Measurements from ENCODE around the gene ETNK2. TPM values are rescaled to one million over a fixed set of nuclear protein-coding genes. Genes with fewer than 3 reads are reported as not detected.

Gene ETNK2
- total RNA-seq, 2 experiments from 2014 or later = 1.9 TPM; not detected in 1

GRCh38 chr1:204107892-204108291, 44.0 kb downstream of the ETNK2 start:
- no peaks in the 10 kb centered on the region for H3K9me3 ChIP-seq (ENCODE audit: low read length)
- no peak for TF ChIP-seq EZH2phosphoT487 (IDR thresholded peaks at IDR 0.05; ENCODE audit: borderline replicate concordance, low read depth, low read length)
- no peak for TF ChIP-seq CTCF (conservative IDR thresholded peaks at IDR 0.05; ENCODE audit: low read length)
- H3K79me2 ChIP-seq (ENCODE audit: insufficient read depth, low read depth, low read length) = no peaks in the 10 kb centered on the region
- DNase-seq (ENCODE audit: low spot score) = no peak
- no peaks in the 10 kb centered on the region for H4K20me1 ChIP-seq (ENCODE audit: insufficient read depth, low read length)
- no peaks in the 10 kb centered on the region for H3K36me3 ChIP-seq (ENCODE audit: insufficient read depth, low read length)
- no peak overlapping the region for H3K27ac ChIP-seq (ENCODE audit: low read depth, low read length, poor library complexity, severe bottlenecking)
- no TSS peak for BruUV-seq (replicated peaks)
- ChIA-PET CTCF (ENCODE audit: unreplicated experiment) (interaction anchor here (0.5 kb wide), 1 partner anchor 43 kb away, joined by 7 read pairs; no protein-coding TSS in a partner anchor), POLR2A (no interaction called here)
- intact Hi-C loops (cut with micrococcal nuclease; ENCODE audit: unreplicated experiment) = no loop called here
- H3K9me2 ChIP-seq (ENCODE audit: insufficient read depth, low read length) = no peaks in the 10 kb centered on the region
- H3K4me1 ChIP-seq (ENCODE audit: insufficient read depth, low read length, poor library complexity, severe bottlenecking) = peaks cover 11% of the 10 kb centered on the region
- H3K4me3 ChIP-seq (ENCODE audit: low read depth, low read length, poor library complexity, severe bottlenecking) = no peak overlapping the region
- no peak overlapping the region for H3K4me2 ChIP-seq (ENCODE audit: low read length)
- H2AFZ ChIP-seq (ENCODE audit: low read length) = no peak overlapping the region

- H3K4me2 ChIP-seq (ENCODE audit: low read length) = no peak overlapping the region
- no peaks in the 10 kb centered on the region for H4K20me1 ChIP-seq (ENCODE audit: insufficient read depth, low read length)
- no peak overlapping the region for H3K27ac ChIP-seq (ENCODE audit: low read depth, low read length, poor library complexity, severe bottlenecking)
- BruUV-seq (replicated peaks) = no TSS peak
- H3K4me3 ChIP-seq (ENCODE audit: low read depth, low read length, poor library complexity, severe bottlenecking) = no peak overlapping the region
- CTCF ChIA-PET (ENCODE audit: unreplicated experiment) = no interaction called here
- H3K36me3 ChIP-seq (ENCODE audit: insufficient read depth, low read length) = no peaks in the 10 kb centered on the region
- POLR2A ChIA-PET = no interaction called here
- peaks cover 11% of the 10 kb centered on the region for H3K4me1 ChIP-seq (ENCODE audit: insufficient read depth, low read length, poor library complexity, severe bottlenecking)
- H3K79me2 ChIP-seq (ENCODE audit: insufficient read depth, low read depth, low read length) = no peaks in the 10 kb centered on the region
- no peak for DNase-seq (ENCODE audit: low spot score)
- no peak for TF ChIP-seq CTCF (conservative IDR thresholded peaks at IDR 0.05; ENCODE audit: low read length)
- no peak for TF ChIP-seq EZH2phosphoT487 (IDR thresholded peaks at IDR 0.05; ENCODE audit: borderline replicate concordance, low read depth, low read length)
- no peaks in the 10 kb centered on the region for H3K9me3 ChIP-seq (ENCODE audit: low read length)
- intact Hi-C loops (cut with micrococcal nuclease; ENCODE audit: unreplicated experiment) = no loop called here
- no peaks in the 10 kb centered on the region for H3K9me2 ChIP-seq (ENCODE audit: insufficient read depth, low read length)
- no peak overlapping the region for H2AFZ ChIP-seq (ENCODE audit: low read length)
These were observed 45.0 kb downstream of the ETNK2 start for GRCh38 chr1:204106825-204107224.

- Histone ChIP-seq H3K27ac (ENCODE audit: low read depth, low read length, poor library complexity, severe bottlenecking) (no peak overlapping the region), H3K4me1 (ENCODE audit: insufficient read depth, low read length, poor library complexity, severe bottlenecking) (peaks cover 11% of the 10 kb centered on the region), H4K20me1 (ENCODE audit: insufficient read depth, low read length) (no peaks in the 10 kb centered on the region), H3K4me2 (ENCODE audit: low read length) (no peak overlapping the region), H2AFZ (ENCODE audit: low read length) (no peak overlapping the region), H3K36me3 (ENCODE audit: insufficient read depth, low read length) (no peaks in the 10 kb centered on the region), H3K9me3 (ENCODE audit: low read length) (no peaks in the 10 kb centered on the region), H3K9me2 (ENCODE audit: insufficient read depth, low read length) (no peaks in the 10 kb centered on the region), H3K4me3 (ENCODE audit: low read depth, low read length, poor library complexity, severe bottlenecking) (no peak overlapping the region), H3K79me2 (ENCODE audit: insufficient read depth, low read depth, low read length) (no peaks in the 10 kb centered on the region)
- no TSS peak for BruUV-seq (replicated peaks)
- ChIA-PET POLR2A (interaction anchor here (0.6 kb wide), 1 partner anchor 10 kb away, joined by 4 read pairs; no protein-coding TSS in a partner anchor), CTCF (ENCODE audit: unreplicated experiment) (no interaction called here)
- intact Hi-C loops (cut with micrococcal nuclease; ENCODE audit: unreplicated experiment) = no loop called here
- TF ChIP-seq CTCF (conservative IDR thresholded peaks at IDR 0.05; ENCODE audit: low read length) = no peak
- no peak for TF ChIP-seq EZH2phosphoT487 (IDR thresholded peaks at IDR 0.05; ENCODE audit: borderline replicate concordance, low read depth, low read length)
- no peak for DNase-seq (ENCODE audit: low spot score)
These were observed 46.7 kb downstream of the ETNK2 start for GRCh38 chr1:204105131-204105515.

Data from OCI-LY7 (cell line).